Ramos (cell line): ENCODE data around the gene WDR1.

Experiments used
- in situ Hi-C: fragments of 300-500 bp; cut with MboI; formaldehyde crosslinking; loops from one replicate; pipeline ENCODE4 v1.14.3; 2022; ENCODE audit warnings: low sequenced_read_pairs; ENCODE audit not compliant: unreplicated experiment

The WDR1 gene

GRCh38 chr4:10075158-10075863 lies 41.3 kb downstream of the WDR1 start:
- in situ Hi-C loops: no loop called here

DNA sequence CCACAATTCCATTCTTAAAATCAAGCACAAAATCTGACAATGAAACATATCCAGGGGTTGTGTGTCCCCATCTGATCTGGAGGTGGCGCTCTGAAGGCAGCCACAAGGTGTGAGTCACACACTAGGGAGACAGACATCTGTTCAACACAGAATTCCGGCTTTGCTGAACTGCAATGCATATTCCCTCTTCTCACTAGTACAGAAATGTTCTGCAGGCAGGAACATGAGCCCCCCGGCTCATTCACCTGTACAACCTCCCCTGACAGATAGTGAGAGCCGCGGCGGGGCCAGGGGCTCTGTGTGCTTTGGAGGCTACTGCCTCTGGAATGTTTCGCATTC lies 41.9 kb downstream of the WDR1 start:
- in situ Hi-C loops: no loop called here

- in situ Hi-C loops: no loop called here
Measured at GRCh38 chr4:10074076-10074766, 42.4 kb downstream of the WDR1 start.

DNA sequence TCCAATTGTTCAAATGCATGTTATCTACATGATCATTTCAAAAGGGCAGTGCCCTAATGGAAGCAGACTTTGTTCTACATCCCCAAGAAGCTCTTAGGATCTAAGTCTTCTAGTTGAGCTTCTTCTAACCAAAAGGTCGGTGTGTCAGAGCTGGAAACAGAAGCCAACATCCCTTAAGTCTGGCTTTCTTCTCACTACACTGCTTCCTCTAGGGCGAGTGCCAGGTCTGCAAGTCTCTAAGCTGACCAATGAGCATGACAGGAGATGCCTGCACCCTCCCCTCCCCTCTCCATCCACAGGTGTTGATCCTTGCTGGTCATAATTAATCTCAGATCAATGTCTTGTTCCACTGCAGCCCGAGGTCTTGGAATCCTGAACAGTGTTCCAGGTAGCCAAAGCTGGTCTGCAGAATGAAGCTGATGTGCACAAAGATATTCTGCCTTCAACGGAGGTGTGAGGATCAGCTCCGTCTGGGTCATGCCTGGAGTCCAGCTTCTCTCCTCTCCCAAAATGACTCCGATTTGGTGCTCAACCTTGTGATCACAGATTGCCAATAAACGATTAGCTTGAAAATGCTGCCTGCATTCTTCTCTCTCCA lies 44.1 kb downstream of the WDR1 start:
- in situ Hi-C loops: no loop called here

- in situ Hi-C loops: no loop called here
Measured at GRCh38 chr4:10069075-10069642, 47.4 kb downstream of the WDR1 start.

DNA sequence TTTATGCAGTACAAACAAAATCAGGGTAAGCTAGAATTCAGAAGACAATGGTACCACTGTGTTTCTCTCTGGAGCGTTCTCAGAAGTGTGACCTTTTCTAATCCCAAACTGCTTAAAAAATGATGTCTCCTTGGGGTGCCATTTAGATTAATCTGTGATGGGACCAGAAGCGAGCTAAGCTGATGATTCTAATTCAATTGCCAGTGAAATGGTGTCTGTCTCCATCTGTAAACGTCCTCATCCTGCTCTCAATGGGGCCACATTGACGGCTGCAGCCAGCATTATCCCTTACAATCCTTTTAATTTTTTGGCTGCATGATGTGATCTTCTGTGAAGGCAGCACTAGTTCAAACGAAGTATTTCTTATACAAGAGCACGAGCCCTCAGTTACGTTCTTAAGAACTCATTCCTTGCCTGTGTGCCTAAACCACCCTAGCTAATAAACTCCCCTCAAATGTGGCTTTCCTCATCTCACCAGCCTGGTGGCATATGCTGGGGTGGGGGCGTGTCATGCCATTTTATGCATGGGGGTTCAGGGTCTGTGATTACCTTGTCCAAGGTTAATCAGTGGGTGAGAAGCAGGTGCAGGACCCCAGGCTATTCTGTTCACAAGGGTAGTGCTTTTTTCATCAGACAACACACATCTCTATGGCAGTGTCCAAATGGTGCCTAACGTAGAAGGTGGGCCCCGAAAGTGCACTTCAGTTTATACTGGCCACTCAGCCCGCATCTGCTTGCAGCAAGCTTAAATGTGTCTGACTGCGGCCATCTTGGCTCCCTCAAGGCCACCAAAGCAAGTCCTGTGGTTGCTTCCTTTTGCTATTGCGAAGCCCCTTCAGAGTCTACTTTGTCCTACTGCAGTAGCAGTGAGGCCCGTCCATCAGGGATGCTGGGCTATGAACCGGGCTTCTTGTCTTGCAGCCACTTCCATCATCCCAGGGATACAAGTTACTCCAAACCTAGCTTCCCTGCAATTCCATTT lies 49.6 kb downstream of the WDR1 start:
- in situ Hi-C loops: no loop called here

DNA sequence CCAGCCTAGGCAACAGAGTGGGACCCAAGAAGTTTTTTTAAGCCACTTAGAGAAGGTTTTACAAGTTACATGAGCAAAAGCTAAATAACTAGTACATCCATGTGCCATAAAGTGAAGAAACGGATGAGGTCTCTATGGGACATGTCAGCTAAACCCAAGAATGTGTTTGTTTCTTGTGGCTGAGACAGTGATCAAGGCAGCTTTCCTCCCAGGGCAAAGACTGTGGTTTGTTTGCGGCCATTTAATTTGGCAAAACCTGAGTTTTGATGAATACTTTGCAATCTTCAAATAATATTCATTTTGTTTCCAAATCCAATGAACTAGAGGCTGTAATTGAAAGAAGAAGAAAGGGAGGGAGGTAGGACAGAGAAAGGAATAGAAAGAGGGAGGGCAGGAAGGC lies 50.4 kb downstream of the WDR1 start:
- in situ Hi-C loops: no loop called here

- in situ Hi-C loops: no loop called here
Measured at GRCh38 chr4:10063544-10064300, 52.9 kb downstream of the WDR1 start.

GRCh38 chr4:10061650-10062415 lies 54.8 kb downstream of the WDR1 start:
- in situ Hi-C loops: no loop called here

DNA sequence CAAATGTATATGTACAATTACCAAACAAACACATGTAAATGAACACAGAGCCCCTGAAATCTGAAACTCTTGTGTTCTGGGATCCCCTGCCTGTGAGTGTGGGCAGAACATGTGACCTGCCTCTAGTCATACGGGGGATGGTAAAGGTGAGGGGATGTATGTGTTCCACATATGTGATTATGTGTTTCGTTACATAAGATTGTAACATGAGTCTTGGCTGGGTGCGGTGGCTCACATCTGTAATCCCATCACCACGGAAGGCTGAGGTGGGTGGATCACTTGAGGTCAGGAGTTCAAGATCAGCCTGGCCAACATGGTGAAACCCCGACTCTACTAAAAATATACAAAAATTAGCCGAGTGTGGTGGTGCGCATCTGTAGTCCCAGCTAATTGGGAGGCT lies 58.2 kb downstream of the WDR1 start:
- in situ Hi-C loops: no loop called here

DNA sequence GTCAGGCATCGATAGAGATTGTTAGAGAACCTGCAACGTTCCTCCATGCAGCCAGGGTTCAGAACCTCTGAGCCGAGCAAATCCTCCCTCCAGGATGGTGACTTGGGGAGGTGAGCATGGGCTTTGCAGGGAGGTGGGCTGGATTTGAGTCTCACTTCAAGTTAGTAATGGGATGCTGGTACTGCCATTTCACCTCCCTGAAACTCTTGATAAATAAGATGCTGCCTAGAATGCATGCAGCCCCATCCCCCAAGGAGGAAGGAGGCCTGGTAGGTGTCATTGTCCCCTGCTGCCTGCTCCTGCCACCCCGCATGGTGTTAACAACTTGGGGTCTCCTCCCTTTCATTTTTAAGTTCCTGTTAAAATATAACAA lies 59.6 kb downstream of the WDR1 start:
- in situ Hi-C loops: no loop called here

GRCh38 chr4:10056334-10057022 lies 60.1 kb downstream of the WDR1 start:
- in situ Hi-C loops: no loop called here

- in situ Hi-C loops: no loop called here
Measured at GRCh38 chr4:10055871-10056270, 60.7 kb downstream of the WDR1 start.

DNA sequence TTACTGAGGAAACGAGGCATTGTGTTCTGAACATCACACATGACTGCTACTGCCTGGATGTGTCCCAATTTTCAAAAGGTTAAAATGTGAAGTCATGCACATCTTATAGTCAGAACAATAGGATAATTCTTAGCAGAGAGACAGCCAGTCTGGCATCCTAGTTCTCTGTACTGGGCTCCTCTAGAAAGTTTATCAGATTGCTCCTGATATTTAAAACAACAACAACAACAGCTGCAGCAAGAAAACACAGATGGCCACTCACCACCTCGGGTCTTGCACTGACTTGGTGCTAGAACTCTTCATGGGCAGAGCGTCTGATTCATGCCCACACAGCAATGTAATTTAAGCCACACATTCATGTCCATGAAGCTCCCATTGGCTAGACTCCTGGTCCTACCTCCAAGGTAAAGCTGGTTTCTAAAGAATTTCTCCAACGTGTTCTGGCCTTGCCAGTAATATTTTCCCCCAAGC lies 62.0 kb downstream of the WDR1 start:
- in situ Hi-C loops: no loop called here

DNA sequence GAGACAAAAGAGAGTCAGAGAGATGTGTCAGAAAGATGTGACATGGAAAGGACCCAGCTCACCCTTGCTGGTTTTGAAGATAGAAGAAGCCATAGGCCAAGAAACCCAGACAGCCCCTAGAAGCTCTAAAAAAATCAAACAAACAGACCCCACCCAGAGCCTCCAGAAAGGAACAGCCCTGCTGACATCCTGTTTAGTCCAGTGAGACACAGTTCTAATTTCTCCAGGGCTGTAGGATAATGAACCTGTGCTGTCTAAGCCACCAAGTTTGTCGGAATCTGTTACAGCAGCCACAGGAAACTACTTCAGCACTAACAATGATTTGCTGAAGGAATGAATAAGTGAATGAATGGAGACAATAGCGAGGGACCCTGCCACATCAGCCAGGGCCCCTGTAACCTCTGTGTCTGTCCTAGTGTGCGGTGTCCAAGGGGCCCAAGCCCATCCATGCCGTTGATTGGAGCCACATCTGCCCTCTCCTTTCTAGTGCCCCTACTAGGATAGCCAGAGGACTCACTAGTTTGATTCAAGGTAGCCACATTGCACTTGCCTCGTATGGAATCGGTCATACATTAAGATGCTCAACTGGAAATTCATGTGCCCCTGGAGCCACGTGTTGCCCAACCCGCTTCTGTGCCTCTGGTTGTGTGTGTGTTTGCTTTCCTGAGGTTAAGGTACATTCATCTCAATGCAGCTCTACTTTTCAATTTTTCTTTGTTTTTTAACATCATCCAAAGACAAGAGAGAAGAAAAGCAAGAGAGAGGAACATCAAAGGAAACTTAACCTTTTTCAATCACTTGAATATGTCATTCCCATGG lies 62.8 kb downstream of the WDR1 start:
- in situ Hi-C loops: no loop called here

DNA sequence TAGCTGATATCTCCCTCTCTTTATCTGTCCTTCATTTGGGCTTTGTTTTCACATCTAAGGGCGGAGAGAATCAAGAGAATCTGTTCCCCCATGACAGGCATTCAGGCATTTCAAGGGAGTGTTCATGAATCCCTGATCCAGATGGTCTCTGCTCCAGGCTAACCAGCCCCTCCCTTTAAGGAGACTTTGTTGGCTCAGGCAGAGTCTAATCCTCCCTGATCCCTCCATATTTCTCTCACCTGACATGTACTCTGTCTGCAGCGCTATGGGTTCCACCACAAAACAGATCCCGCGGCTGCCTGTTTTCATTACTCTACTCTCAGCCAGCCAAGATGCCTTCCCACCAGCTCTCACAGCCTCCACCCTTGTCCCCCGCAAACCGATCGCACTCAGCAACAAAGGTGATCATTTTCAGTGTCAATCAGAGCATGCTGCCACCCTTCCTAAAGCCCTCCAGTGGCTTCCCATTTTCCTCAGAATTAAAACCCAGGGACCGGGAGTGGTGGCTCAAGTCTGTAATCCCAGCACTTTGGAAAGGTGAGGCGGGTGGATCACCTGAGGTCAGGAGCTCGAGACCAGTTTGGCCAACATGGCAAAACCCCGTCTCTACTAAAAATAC lies 65.0 kb downstream of the WDR1 start:
- in situ Hi-C loops: no loop called here

- in situ Hi-C loops: no loop called here
Measured at GRCh38 chr4:10050721-10051120, 65.9 kb downstream of the WDR1 start.
